ENCODE measurements around the gene MIS12.

The MIS12 gene

GRCh38 chr17:5486206-5487124, at the start of gene MIS12:
TSS of gene MIS12 (plus strand) at chr17:5486566. CDS start at chr17:5488863, 2,297 bp downstream.
- peak; percentile 86 to 91 for DNase-seq (ENCODE audit: low read depth in 2 of 2)

- no peak for DNase-seq (ENCODE audit: low read depth in 2 of 2)
These were observed 48.5 kb upstream of the MIS12 start for GRCh38 chr17:5437721-5438317.

GRCh38 chr17:5438716-5439445, 47.5 kb upstream of the MIS12 start, which contains the start of gene C1QBP:
TSS of gene C1QBP (minus strand) at chr17:5439155. CDS start at chr17:5439073, 82 bp downstream.
- DNase-seq (ENCODE audit: low read depth in 2 of 2): peak; percentile 88 to 89

DNA sequence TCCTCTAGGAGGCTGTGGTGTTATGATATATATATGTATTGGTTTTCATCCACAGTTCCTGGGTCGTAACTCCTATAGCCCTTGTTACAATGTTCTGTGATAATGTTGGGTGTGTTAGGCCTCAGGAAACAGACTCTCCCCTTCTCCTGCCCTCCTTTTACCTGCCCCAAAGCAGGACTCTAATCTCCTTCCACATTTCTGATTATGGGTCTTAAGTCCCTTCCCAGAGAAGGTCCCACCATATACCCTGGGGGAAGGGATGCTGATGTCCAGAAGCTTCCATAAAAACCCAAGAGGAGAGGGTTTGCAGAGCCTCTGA, 47.0 kb upstream of the MIS12 start:
- no peak for DNase-seq (ENCODE audit: low read depth in 2 of 2)

DNA sequence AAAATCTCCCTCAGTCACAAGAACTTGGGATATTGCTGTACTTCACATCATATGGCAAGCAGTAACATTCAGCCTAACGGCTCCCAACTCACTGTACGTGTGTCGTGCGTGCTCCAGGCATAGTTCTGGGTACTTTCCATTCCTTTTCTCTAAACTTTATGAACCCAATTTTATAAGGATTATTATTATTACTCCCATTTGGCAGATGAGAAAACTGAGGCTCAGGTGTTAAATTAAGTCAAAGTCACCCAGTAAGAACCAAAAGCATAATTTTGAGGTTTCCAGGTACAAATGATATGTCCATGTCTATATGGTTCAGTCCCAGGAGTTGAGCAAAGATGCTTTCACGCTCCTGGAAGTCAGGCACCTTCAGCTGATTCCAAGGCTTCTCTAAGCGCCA, 42.6 kb upstream of the MIS12 start:
- no peak for DNase-seq (ENCODE audit: low read depth in 2 of 2)

- DNase-seq (ENCODE audit: low read depth in 2 of 2): no peak
These were observed 42.2 kb upstream of the MIS12 start for GRCh38 chr17:5444209-5444608.

DNA sequence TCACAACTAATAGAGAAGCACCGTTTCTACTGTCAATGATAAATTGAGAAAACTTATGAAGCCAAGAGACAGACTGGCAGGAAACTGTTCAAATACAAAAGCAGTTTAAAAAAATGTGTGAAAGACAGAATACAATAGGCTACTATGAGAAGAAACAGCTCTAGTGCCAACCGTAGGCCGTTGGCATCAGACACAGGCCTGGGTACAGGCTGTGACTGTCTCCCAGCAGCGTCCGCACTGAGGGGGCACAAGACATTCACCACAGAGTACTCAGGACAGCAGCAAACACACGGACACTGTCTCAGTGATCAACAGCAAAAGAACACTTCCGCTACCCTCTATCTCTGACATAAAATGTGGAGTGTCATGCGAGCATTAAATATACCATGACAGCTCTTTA, 39.6 kb upstream of the MIS12 start:
- no peak for DNase-seq (ENCODE audit: low read depth in 2 of 2)

GRCh38 chr17:5464717-5465507, 21.5 kb upstream of the MIS12 start:
- no peak for DNase-seq (ENCODE audit: low read depth in 2 of 2)

DNA sequence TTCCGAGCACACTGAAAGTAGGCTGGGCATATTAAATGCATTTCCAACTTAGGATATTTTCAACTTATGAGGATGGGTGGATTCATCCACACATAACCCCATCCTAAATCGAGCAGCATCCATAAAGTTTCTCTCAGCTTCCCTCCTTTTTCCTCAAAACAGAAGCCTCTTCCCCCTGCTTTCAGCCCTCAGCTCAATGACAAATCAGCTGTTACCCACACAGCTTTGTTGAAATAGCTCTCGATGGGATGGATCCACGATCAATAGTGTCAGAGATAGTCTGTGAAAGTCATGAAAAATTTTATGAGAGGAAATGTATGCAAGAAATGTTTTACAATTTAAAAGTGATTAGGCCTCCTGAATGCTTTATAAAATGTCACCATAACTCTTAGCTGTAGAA, 20.1 kb upstream of the MIS12 start:
- DNase-seq (ENCODE audit: low read depth in 2 of 2): no peak

- no peak for DNase-seq (ENCODE audit: low read depth in 2 of 2)
These were observed 18.9 kb upstream of the MIS12 start for GRCh38 chr17:5467416-5467815.

GRCh38 chr17:5468075-5468473, 18.3 kb upstream of the MIS12 start:
- no peak for DNase-seq (ENCODE audit: low read depth in 2 of 2)

DNA sequence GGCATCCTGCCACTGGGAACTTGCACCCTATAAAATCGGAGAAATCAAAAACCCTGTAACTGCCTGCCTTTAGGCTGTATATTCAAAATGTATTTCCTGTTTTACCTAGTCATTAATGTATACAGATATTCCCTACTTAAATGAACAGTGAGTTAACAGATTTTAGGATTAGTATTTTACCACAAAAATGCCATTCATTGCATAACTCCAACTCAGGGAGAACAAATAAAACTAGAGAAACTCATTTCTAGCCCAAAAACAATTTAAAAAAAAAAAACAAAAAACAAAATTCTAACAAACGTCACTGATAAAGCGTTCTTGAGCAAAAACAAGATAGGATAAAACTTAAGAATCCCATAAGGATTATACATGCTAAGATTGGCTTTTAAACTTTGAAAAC, 13.9 kb upstream of the MIS12 start:
- no peak for DNase-seq (ENCODE audit: low read depth in 2 of 2)

GRCh38 chr17:5473906-5474305, 12.5 kb upstream of the MIS12 start:
- DNase-seq (ENCODE audit: low read depth in 2 of 2): no peak

DNA sequence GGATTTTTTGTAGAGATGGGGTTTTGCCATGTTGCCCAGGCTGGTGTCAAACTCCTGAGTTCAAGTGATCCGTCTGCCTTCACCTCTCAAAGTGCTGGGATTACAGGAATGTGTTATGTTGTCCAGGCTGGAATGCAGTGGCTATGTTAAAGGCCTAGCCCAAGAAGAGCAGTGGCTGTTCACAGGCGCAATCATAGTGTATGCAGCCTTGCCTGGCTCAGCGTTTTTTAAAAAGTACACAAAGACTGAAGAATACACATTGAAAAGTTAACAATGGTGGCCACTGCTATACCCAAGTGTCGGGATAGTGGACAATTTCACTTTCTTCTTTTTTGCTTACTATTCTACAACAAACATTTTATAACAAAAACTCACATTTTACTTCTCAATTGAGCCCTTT, 7.4 kb upstream of the MIS12 start:
- DNase-seq (ENCODE audit: low read depth in 2 of 2): no peak

- DNase-seq (ENCODE audit: low read depth in 2 of 2): no peak
These were observed 5.4 kb upstream of the MIS12 start for GRCh38 chr17:5480962-5481361.

DNA sequence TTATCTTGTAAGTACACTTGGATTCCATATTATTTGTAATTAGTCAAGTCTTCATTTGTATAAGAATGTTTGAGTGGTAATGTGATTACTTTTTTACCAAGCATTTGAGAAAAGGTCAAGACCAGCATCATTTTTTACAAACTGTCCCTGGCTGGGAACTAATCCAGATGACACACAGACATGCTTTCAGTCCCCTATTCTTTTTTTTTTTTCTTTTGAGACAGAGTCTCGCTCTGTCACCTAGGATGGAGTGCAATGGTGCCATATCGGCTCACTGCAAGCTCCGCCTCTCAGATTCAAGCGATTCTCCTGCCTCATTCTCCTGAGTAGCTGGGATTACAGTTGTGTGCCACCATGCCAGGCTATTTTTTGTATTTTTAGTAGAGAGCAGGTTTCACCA, 4.9 kb upstream of the MIS12 start:
- DNase-seq (ENCODE audit: low read depth in 2 of 2): no peak

GRCh38 chr17:5485270-5486205, 828 bp upstream of the MIS12 start, which contains the start of gene DERL2:
TSS of gene DERL2 (minus strand) at chr17:5486178. CDS start at chr17:5486161, 17 bp downstream.
- DNase-seq (ENCODE audit: low read depth in 2 of 2): no peak

GRCh38 chr17:5488752-5489151, 2.4 kb downstream of the MIS12 start:
- no peak for DNase-seq (ENCODE audit: low read depth in 2 of 2)

DNA sequence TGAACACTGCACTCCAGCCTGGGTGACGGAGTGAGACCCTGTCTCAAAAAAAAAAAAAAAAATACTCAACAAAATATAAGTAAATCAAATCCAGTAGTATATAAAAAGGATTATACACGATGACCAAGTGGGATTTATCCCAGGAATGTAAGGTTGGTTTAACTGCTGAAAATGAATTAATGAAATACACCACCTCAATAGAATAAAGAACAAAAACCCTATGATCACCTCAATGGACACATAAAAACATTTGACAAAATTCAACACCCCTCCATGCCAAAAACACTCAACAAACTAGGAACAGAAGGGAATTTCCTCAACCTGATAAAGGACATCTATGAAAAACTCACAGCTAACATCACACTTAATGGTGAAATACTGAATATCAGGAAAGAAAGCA, 6.6 kb downstream of the MIS12 start:
- DNase-seq (ENCODE audit: low read depth in 2 of 2): no peak

GRCh38 chr17:5499476-5500231, 13.3 kb downstream of the MIS12 start:
- no peak for DNase-seq (ENCODE audit: low read depth in 2 of 2)
